ENCODE measurements around the gene FCHO2. TPM values are rescaled to one million over a fixed set of nuclear protein-coding genes. Genes with fewer than 3 reads are reported as not detected.

The FCHO2 gene
- total and polyA plus RNA-seq, 2 of the 4 experiments (the other 2 are of a cell fraction) = 6.1 to 23.5 TPM

GRCh38 chr5:73031839-73032238 is 76.0 kb downstream of the FCHO2 start:
- peak overlapping the region; percentile 28; the same call in 1 of the 2 replicates for H3K23ac ChIP-seq (ENCODE audit: low read depth, low read length)
- no peak overlapping the region for H3K14ac ChIP-seq (replicated peaks; ENCODE audit: low read depth, low read length)
- peaks cover 6 to 8% of the 10 kb centered on the region in 2 experiments; a peak in 2 of 4 replicates for H3K79me1 ChIP-seq (ENCODE audit: low read depth in 1 of 2, low read length in 2 of 2)
- no peak overlapping the region for H3K56ac ChIP-seq (ENCODE audit: extremely low read depth, insufficient read depth, low read length)
- no peak overlapping the region for H2AK9ac ChIP-seq (replicated peaks; ENCODE audit: low read depth, low read length, poor library complexity)
- BruUV-seq (replicated peaks) = no TSS peak
- H4K5ac ChIP-seq (ENCODE audit: low read depth, low read length) = no peak overlapping the region
- ATAC-seq (ENCODE audit: low read depth) (no peak), DNase-seq (peak; percentile 91)
- H3K27me3 ChIP-seq (ENCODE audit: control insufficient read depth, insufficient read depth, low read length) = no peaks in the 10 kb centered on the region
- no peak overlapping the region; the same call in 1 of the 2 replicates for H2AK5ac ChIP-seq (ENCODE audit: low read depth, low read length)
- peaks cover 10% of the 10 kb centered on the region; the same call in 1 of the 2 replicates for H3K36me3 ChIP-seq (ENCODE audit: control insufficient read depth, insufficient read depth, low read length)
- H3K4me3 ChIP-seq (ENCODE audit: insufficient read depth, low read depth, low read length) = no peak overlapping the region
- no peak overlapping the region for H2AFZ ChIP-seq (replicated peaks; ENCODE audit: low read length, poor library complexity)
- no peak overlapping the region for H4K8ac ChIP-seq (ENCODE audit: low read depth in 2 of 2, low read length in 2 of 2)
- no peaks in the 10 kb centered on the region for H3K9me3 ChIP-seq (ENCODE audit: control insufficient read depth, insufficient read depth, low read length)
- peaks cover 6% of the 10 kb centered on the region for H3K9me1 ChIP-seq (ENCODE audit: insufficient read depth, low read length)
- ChIA-PET CTCF (no interaction called here), POLR2A (ENCODE audit: unreplicated experiment) (no interaction called here)
- intact Hi-C loops (cut with micrococcal nuclease) = no loop called here
- no peak overlapping the region for H3K4me2 ChIP-seq (ENCODE audit: low read depth, low read length)
- in situ Hi-C loops (cut with MboI; ENCODE audit: low sequenced_read_pairs) = no loop called here
- 0 out of 3 replicates have a peak overlapping the region, but pooled peaks have one; percentile 8 for H2BK15ac ChIP-seq (ENCODE audit: low read depth, low read length)
- H2BK120ac ChIP-seq (ENCODE audit: low read depth, low read length) = no peak overlapping the region
- peak overlapping the region; percentile 28; the same call in 1 of the 2 replicates for H2BK20ac ChIP-seq (ENCODE audit: low read depth, low read length)
- H4K91ac ChIP-seq (ENCODE audit: insufficient read depth, low read depth, low read length) = no peak overlapping the region
- H3K27ac ChIP-seq (ENCODE audit: insufficient read depth, low read length) = peak overlapping the region; percentile 3; the same call in 1 of the 2 replicates
- no peaks in the 10 kb centered on the region for H4K20me1 ChIP-seq (ENCODE audit: insufficient read depth, low read length)
- no peak overlapping the region for H3K4ac ChIP-seq (ENCODE audit: low read depth, low read length)
- H2BK5ac ChIP-seq (ENCODE audit: low read depth, low read length, poor library complexity, severe bottlenecking) = peak overlapping the region; percentile 67
- peaks cover 5% of the 10 kb centered on the region for H3K4me1 ChIP-seq (ENCODE audit: control insufficient read depth, insufficient read depth, low read length)
- no CpG with 5 or more reads among the region's 2 CpGs for WGBS, 2 experiments (ENCODE audit: extremely low coverage in 2 of 2, insufficient read length in 1 of 2)
- TF ChIP-seq FOS (IDR thresholded peaks at IDR 0.05; ENCODE audit: low read depth, low read length) (no peak), RAD21 (IDR thresholded peaks at IDR 0.05; ENCODE audit: low read length) (no peak), MXI1 (IDR thresholded peaks at IDR 0.05; ENCODE audit: borderline replicate concordance, low read depth, low read length) (peak; percentile 60; the same call in 1 of the 2 replicates), BHLHE40 (IDR thresholded peaks at IDR 0.05; ENCODE audit: low read depth, low read length) (0 out of 2 replicates have a peak, but pooled peaks have one; percentile 24), CEBPB (IDR thresholded peaks at IDR 0.05; ENCODE audit: low read depth, low read length) (peak; percentile 61; the same call in 1 of the 2 replicates)
- H3K9ac ChIP-seq (ENCODE audit: low read depth, low read length) = no peak overlapping the region
- H3K18ac ChIP-seq (ENCODE audit: low read depth, low read length) = no peak overlapping the region
- dilution Hi-C loops (cut with HindIII; ENCODE audit: low sequenced_read_pairs, unreplicated experiment) = no loop called here

Data from IMR-90 (cell line).